Gastroesophageal sphincter (tissue), 3 donors: ENCODE measurements around the gene TNNI3K.

ENCODE experiments used
- CTCF ChIP-seq, 4 experiments: fragments of 200-600 bp in 2 of 4; fragments of 450-650 bp in 2 of 4; sonication (generic) in 1 of 4; IDR thresholded peaks; one replicate each; pipeline ENCODE4 v1.5.1; 2017 to 2019; ENCODE audit warnings: antibody characterized with exemption in 4 of 4, mild to moderate bottlenecking in 2 of 4, moderate library complexity in 2 of 4
- POLR2AphosphoS5 ChIP-seq: sonication (generic); formaldehyde crosslinking; IDR thresholded peaks from one replicate; pipeline ENCODE4 v1.6.1; 2017; ENCODE audit warnings: antibody characterized with exemption

GRCh38 chr1:74481607-74482006 lies 246.4 kb downstream of the TNNI3K start:
- TF ChIP-seq CTCF (IDR thresholded peaks at IDR 0.05) (no peak), POLR2AphosphoS5 (no peak)
